Fibroblast of skin of left biceps (primary cell): ENCODE results near the gene NSMF.

Experiments
- DNase-seq, 2 experiments: peaks; one replicate each; pipeline ENCODE4 v3.0.0-alpha.2; 2013; ENCODE audit warnings: low read depth in 2 of 2

NSMF gene

DNA sequence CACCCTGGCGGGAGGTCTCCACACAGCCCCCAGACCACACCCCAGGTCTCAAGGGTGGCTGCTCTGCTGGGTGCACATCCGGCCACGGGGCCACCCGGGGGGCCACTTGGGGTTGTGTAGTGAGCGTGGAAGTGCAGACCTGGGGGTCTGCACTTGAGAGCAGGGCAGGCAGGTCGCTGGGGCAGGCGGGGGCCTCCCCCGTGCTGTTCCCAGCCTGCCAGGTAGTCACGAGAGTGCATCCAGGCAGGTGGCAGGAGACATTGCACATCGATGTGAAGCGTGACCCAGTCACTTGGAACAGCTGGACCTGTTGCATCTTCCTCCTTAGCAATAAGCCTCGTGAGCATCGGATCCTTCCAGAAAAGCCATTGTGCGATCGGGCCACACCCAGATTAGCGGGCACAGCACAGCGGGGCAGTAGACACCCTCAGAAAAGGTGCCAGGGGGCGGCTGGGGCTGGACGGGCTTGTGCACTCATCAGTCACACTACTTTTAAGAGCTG, 13.2 kb downstream of the NSMF start:
- DNase-seq = no peak

DNA sequence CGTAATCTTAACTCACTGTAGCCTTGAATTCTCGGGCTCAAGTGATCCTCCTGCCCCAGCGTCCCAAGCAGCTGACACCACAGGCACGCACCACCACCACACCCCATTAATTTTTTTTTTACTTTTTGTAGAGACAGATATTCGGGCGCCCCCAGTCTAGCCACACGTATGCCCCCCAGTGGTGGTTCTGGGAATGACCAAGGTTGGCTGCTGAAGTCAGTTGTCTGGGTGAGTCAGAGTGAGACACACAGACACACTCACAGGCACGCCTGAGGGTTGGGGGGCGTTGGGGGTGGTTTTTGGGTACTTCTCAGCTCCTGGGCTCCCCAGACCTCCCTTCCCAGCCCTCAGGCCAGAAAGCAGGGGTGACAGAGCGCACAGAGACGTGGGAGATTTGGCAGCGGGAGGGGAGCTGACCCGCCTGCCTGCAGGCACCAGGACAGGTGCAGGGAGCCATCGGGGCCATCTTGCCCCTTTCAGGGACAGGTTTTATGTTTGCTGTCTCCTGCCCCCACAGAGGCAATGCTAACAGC, 13.8 kb downstream of the NSMF start:
- peak in 1 of 2 experiments; percentile 27 for DNase-seq

DNA sequence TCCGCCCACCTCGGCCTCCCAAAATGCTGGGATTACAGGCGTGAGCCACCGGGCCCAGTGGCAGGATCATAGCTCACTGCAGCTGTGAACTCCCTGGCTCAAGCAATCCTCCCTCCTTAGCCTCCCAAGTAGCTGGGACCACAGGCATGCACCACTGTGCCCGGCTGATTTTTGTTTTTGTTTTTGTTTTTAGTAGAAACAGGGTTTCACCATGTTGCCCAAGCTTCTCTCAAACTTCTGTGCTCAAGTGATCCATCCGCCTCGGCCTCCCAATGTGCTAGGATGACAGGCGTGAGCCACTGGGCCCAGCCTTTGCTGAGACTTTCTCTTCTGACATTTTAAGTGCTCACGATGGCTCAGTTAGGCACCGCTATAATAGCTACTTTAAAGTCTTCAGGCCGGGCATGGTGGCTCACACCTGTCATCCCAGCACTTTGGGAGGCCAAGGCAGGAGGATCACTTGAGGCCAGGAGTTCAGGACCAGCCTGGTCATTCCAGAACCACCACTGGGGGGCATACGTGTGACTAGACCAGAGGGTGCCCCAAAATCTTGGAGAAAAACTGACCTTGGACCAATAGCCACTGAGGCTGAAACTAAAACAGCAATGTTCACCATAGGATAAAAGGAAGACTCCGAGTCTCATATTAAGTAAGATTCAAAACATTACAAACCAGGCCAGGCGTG, 14.9 kb downstream of the NSMF start:
- DNase-seq = no peak

DNA sequence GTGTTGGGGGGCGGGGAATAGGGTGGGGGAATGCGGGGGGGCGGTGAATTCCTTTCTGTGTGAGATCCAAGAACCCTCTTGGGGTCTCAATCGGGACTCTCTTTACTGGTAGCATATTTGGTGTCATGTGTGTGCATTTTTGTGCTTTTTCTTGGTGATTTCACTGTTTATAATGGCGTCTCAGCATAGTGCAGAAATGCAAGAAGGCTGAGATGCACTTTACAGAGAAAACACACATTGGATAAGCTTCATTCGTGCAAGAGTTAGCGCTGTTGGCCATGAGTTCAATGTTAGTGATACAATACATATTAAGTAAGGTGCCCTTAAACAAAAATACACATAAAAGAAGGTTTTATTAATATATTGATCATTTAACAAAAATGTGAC, 17.2 kb downstream of the NSMF start:
- no peak for DNase-seq

DNA sequence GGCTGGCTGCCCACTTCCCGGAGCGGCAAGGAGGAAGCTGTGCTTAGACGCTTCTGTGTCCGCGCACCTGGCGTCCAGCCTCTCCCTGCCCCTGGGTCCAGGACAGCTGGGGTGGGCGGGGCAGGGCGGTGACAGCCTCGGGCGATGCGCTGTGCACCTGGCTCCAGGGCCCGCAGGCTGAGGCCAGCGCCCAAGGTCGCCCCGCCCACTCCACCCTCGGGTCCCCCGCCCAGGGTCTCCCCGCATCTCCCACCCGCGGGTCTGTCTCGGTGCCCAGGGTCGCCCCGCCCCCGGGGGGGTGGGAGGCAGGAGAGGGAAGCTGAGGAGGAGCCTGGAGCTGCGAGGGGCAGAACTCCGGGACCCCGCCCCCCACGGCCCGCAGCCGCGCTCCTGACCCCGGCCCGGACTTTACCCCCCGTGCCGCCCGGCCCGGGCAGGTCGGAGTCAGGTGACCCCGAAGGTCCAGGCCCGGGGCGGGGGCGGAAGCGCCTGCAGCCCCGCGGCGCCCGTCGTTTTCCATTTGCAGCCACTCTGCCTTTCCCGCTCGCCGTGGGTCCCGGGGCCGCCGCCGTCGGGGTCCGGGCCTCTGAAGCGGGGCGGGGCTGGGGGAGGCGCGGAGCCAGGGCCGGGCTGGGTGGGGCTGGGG, 17.7 kb downstream of the NSMF start, which contains the start of gene ENTPD8:
ENTPD8 (minus strand) TSS at position 69 of the 646 bp plus-strand sequence. CDS start 3,072 bp downstream, outside the sequence.
- no peak for DNase-seq

DNA sequence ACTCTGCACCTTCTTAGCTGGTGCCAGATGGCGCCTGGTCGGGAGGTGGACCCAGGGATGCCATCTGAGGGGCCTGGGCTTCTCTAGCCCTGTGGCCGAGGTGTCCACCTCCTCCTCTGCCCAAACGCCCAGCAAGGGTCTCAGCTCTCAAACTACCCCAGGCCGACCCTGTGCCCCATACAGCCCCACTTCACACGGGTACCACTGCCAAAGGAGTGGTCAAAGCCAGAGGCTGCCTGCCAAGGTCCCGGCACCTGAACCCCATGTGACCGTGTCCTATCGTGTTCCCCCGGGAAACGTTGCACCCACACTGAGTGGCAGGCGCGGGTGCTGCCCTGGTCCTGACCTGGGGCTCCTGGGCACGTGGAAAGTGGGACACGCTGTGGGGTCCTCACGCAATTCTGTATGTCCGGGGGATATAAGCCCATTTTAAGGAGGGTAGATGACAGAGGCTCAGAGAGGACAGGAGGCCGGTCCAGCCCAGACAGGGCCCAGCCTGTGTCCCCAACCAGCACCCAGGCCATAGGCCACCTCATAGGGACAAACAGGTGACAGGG, 19.9 kb downstream of the NSMF start:
- DNase-seq = no peak

DNA sequence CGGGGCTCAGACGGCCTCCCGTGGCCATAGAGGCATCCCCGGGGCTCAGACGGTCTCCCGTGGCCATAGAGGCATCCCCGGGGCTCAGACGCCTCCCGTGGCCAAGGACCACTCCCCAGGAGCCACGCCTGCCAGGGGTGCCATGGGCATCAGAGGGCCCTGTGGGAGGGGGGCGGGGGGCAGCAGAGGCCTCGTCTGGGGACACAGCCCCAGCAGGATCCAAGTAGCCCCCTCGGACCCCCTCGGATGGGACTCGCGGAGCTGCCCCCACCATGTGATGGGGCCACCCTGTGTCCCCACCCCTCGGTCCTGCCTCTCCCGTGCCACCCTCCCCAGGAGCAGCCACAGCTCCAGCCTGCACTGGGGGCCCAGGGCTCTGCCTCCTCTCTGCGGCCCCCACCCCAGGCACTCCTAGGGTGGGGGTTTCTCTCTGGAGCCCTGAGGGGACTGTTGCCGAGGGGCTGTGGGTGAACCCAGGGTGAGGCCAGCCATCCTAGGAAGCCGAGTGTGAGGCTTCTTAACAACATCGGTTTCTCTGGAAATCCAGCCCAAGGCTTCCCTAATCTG, 20.5 kb downstream of the NSMF start:
- no peak for DNase-seq

DNA sequence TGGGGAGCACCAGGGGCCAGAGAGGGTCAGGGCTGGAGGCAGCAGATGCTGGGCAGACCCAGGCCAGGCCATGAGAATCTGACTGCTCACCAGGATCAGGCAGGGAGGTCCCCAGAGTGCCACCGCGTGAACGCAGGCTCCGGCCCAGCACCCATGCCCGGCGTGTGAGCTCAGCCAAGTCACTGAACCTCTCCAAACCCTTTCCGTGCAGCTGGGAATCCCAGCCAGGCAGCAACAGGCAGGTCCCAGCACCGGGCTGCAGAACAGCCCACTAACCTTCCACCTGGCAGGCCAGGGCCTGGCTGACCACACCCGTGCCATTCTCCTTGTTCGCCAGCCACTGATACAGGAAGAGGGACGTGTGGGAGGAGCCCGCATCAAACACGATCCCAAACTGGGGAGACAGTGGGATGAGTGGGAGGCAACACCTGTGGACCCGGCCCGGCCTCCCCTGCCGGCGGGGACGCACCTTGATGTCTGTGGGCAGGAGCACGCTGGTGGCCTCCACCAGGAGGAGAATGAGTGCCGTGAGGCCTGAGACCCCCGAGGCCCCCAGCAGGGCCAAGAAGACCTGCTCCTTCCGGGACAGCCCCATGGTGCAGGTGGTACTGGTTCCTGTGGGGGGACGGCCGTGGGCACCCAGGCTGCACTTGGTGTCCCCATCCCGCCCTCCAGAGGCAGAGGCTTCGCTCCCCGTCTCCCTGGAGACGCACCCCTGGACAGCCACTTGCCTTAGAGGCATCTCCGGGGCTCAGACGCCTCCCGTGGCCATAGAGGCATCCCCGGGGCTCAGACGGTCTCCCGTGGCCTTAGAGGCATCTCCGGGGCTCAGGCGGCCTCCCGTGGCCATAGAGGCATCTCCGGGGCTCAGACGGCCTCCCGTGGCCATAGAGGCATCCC, 21.2 kb downstream of the NSMF start:
- DNase-seq = no peak

DNA sequence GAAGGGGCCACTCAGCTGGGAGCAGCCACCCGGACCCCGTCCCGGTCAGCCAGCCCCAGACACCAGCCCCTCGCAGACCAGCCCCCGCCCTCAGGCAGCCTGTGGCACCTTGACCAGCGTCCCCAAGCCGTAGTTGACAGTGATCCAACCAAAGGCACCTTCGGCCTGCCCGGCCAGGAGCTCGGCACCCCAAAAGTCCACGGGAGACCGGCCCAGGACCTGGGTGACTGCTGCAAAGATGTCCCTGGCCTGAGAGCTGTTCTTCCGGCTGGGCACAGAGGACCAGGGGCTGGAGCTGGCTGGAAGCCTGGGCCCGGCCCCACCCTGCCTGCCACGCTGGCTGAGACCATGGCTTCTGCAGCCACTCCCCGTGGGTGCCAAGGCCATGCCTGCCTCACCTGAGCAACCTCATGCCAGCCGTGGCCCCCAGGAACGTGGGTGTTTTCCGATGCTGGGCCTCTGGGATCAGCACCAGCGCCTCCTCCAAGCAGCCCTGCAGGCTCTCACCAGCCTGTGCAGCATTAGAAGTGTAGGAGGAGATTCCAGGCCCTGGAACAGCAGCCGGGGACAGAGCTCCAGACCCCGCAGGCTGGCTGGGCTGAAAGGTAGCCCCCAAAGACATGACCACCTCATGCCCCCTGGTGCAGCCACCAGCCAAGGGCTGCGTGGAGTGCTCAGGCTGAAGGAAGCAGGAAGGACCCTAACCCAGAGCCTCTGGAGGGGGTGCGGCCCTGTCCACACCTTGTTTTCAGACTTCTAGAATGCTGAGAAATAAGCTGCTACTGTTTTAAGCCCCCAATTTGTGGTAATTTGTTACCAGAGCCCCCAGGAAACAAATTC, 22.2 kb downstream of the NSMF start:
- no peak for DNase-seq

DNA sequence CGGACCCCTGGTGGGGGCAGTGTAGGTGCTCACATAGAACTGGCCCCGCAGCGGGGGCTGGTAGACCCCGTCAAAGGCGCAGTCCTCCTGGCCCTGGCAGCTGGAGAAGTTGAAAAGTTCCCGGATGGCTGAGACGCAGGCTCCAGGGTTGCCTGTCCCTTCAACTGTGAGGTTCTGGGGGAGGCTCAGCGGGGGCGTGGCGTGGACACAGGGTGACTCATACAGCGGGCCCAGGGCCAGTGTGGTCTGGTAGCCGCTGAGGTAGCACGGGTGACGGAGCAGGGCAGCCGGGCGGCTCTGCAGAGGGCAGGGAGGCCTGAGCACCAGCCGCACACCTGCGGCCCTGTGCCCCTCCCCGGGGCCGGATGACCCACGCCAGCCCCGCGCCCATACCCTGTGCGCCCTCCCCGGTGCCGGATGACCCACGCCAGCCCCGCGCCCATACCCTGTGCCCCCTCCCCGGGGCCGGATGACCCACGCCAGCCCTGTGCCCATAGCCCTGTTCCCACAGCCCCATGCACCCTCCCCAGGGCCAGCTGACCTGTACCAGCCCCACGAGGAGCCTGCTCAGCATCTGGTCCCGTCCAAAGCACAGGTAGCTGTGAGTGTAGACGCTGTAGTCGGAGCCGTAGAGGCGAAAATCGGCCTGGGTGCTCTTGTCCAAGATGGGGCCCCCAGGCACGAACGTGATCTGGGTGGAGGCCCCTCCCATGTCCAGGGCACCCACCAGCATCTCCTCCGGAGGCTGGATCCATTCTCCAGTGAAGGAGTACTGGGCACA, 23.0 kb downstream of the NSMF start:
- DNase-seq = no peak

DNA sequence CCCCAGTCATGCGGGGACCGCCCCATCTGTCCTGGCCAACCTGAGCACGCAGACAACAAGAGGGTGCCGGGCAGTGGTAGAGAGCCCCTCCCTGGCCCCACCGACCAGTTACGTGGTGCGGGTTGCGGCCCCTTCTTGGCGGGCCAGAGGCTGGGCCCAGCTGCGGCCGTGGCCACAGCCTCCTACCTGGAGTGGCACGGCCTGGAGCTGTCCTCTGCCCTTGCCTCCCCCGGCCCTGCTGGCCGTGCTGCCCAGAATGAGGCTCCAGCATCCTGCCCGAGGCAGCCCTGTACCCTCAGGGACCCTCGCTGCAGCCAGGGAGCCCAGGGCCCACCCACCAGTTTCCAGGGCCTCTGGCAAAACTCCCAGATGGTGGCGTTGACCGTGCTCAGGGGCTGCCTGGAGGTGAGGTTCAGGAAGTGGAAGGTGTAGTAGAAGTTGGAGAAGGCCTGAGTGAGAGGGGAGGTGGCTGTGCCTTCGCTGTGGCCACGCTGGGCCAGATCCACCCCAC, 23.7 kb downstream of the NSMF start:
- no peak for DNase-seq

DNA sequence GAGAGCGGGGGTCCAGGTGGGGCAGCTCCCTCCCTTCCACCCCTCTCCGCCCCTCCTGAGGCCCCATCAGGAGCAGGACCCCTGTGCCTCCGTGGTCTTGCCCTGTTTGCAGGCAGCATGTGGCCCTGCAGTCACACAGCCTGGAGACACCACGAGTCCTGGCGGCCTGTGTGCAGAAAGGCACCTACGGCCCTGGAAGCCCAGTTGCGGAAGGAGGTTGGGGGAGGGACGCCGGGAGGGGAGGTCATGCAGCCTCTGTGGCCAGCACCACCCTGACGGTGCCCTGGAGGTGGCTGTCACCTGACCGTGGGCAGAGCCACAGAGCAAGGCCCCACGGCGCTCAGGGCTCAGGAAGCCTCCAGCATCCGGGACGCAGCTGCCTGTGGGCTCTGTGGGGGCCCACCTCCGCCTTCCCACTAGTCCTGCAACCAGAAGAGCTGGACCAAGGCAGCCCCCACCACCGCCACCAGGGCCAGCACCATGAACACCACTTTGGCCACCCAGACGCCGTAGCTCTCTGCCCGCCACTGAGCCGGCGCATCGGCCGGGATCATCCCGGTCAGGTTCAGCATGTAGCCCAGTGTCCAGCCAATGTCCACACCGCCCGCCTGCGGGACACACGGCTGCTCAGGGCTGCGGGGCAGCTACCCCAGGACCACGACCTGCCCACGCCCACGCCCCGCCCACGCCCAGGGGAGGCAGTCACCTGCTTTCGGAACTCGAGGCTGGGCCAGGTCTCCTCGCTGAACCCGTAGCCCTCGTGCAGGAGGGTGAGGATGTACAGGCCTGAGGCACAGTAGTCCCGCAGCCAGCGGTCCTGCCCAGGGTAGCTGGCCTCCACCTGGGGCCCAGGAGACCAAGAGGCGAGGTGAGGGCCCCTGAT, 24.4 kb downstream of the NSMF start:
- no peak for DNase-seq

DNA sequence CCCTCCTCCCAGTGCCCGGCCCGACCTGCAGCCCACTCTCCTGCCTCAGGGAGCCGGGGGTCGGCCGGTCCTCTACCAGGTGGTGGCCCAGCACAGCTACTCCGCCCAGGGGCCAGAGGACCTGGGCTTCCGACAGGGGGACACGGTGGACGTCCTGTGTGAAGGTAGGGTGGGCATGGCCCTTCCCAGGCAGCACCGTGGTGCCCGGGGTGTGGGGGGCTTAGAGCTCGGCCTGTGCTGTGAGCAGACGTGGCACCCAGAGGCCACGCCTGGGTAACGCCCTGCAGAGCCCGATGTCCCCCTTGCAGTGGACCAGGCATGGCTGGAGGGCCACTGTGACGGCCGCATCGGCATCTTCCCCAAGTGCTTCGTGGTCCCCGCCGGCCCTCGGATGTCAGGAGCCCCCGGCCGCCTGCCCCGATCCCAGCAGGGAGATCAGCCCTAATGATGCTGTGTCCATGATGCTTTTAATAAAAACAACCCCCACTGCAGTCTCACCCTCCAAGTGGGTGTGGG, 25.2 kb downstream of the NSMF start:
- DNase-seq = no peak

DNA sequence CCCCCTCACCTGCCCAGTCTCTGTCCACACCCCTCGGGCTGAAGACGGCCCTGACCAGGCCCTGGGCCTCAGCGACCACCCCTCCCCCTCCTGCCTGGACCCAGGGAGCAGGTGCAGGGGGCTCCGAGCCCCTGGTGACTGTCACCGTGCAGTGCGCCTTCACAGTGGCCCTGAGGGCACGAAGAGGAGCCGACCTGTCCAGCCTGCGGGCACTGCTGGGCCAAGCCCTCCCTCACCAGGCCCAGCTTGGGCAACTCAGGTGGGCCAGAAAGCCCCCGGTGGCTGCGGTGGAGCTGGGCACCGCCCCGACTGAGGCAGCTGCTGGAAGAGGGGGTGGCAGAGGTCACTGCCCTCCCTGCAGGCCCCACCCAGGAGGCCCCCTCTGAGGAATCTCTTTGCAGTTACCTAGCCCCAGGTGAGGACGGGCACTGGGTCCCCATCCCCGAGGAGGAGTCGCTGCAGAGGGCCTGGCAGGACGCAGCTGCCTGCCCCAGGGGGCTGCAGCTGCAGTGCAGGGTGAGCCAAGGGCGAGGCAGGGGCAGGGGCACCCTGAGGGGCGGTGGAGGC, 25.7 kb downstream of the NSMF start:
- DNase-seq = no peak

DNA sequence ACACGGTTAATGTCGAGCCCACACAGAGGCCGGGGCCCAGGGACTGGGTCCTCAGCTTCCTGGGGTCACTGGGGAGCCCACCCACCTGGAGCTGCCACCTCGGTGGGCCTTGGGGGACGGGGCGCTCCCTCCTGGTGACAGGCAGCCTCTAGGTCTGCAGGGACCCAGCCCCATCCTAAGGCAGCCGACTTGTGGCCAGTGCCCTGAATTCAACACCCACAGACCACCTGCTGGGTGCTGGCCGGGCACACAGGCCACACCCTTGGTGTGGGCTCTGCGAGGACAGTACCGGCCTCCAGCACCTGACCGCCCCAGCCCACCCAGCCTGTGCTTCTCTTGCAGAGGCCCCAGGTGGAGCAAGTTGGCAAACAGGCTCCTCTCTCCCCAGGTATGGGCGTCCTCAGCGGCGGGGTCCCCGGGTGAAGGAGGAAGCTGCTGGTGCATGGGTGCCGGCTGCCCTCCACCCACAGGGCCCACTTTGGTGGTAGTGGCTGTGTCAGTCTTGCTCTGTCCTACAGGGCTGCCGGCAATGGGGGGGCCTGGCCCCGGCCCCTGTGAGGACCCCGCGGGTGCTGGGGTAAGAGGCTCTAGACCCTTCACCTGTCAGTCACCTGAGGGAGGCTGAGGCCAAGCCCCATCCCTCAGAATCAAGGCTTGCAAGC, 26.3 kb downstream of the NSMF start:
- no peak for DNase-seq

DNA sequence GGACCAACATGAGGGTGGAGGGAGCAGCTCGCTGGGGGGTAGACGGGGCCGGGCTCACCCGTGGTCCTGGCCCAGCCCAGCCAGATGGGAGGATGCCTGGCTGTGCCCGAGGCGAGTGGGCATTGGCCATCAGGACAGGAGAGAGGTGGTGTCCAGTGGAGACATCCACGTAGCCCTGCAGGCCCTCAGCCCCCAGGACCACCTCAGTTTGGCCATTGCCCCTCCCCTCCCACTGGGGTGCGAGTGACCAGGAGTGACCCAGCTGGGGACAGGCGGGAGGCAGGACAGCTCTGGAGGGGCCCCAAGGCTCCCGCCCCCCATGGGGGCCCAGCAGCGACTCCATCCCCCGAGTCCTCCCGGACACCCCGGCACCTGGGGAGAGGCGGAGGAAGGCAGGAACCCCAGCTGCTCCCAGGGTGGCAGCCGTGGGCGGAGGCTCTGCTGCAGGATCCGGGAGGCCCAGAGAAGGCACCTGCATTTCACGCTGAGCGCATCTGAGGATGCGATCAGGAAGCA, 27.7 kb downstream of the NSMF start:
- no peak for DNase-seq
